Measurements from ENCODE around the gene SMYD4.

SMYD4 gene

GRCh38 chr17:1737531-1738291, 92.0 kb downstream of the SMYD4 start:
- no peak overlapping the region for H3K4me3 ChIP-seq (ENCODE audit: low read depth, low read length)
- DNase-seq (ENCODE audit: low read depth): no peak
- no peak for TF ChIP-seq CTCF (IDR thresholded peaks at IDR 0.05; ENCODE audit: insufficient read depth, low read depth, low read length, missing control alignments)

GRCh38 chr17:1736348-1737281, 93.1 kb downstream of the SMYD4 start:
- DNase-seq (ENCODE audit: low read depth): peak; percentile 80
- no peak for TF ChIP-seq CTCF (IDR thresholded peaks at IDR 0.05; ENCODE audit: insufficient read depth, low read depth, low read length, missing control alignments)
- no peak overlapping the region for H3K4me3 ChIP-seq (ENCODE audit: low read depth, low read length)

- no peak for TF ChIP-seq CTCF (IDR thresholded peaks at IDR 0.05; ENCODE audit: insufficient read depth, low read depth, low read length, missing control alignments)
- DNase-seq (ENCODE audit: low read depth): no peak
- H3K4me3 ChIP-seq (ENCODE audit: low read depth, low read length): no peak overlapping the region
Observed at GRCh38 chr17:1735834-1736347, 93.8 kb downstream of the SMYD4 start.

- DNase-seq (ENCODE audit: low read depth): no peak
- TF ChIP-seq CTCF (IDR thresholded peaks at IDR 0.05; ENCODE audit: insufficient read depth, low read depth, low read length, missing control alignments): no peak
- no peak overlapping the region for H3K4me3 ChIP-seq (ENCODE audit: low read depth, low read length)
Observed at GRCh38 chr17:1735418-1735817, 94.3 kb downstream of the SMYD4 start.

- no peak overlapping the region for H3K4me3 ChIP-seq (ENCODE audit: low read depth, low read length)
- no peak for DNase-seq (ENCODE audit: low read depth)
- TF ChIP-seq CTCF (IDR thresholded peaks at IDR 0.05; ENCODE audit: insufficient read depth, low read depth, low read length, missing control alignments): no peak
Observed at GRCh38 chr17:1733759-1734158, 95.9 kb downstream of the SMYD4 start.

- TF ChIP-seq CTCF (IDR thresholded peaks at IDR 0.05; ENCODE audit: insufficient read depth, low read depth, low read length, missing control alignments): no peak
- H3K4me3 ChIP-seq (ENCODE audit: low read depth, low read length): no peak overlapping the region
- DNase-seq (ENCODE audit: low read depth): no peak
Observed at GRCh38 chr17:1732833-1733321, 96.8 kb downstream of the SMYD4 start.
